ENCODE measurements around the gene CHD2.
"Not testable (repeated sequence)": the region's sequence is repeated elsewhere in the genome, so short reads cannot be mapped to it uniquely, and the experiment has no call there.

CHD2 gene

GRCh38 chr15:93052090-93052879, 152.2 kb downstream of the CHD2 start:
- no peak for FAIRE-seq

- no peak for FAIRE-seq
Observed at GRCh38 chr15:93055211-93055610, 155.1 kb downstream of the CHD2 start.

- no peak for FAIRE-seq
Observed at GRCh38 chr15:93056836-93057235, 156.7 kb downstream of the CHD2 start.

- FAIRE-seq, result no peak
Observed at GRCh38 chr15:93057618-93058017, 157.5 kb downstream of the CHD2 start.

DNA sequence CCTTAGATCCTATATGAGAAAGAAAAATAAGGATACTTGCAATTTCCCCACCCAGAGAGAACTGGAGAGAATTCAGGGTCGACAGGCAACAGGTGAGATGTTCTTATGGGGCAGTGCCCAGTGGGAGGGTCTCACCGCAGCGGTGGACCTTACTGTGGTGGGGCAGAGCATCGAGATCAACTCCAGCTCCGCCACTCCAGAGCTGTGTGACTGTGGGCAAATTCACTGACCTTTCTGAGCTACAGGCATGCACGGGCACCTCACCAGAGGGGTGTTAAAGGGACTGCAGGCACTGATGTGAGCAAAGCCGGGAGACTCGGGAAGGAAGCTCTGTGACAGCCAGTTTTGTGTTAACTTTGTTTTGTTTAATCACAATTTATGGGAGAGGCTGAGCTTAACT, 158.0 kb downstream of the CHD2 start:
- no peak for FAIRE-seq

GRCh38 chr15:93058904-93059427, 158.8 kb downstream of the CHD2 start:
- FAIRE-seq, result no peak

DNA sequence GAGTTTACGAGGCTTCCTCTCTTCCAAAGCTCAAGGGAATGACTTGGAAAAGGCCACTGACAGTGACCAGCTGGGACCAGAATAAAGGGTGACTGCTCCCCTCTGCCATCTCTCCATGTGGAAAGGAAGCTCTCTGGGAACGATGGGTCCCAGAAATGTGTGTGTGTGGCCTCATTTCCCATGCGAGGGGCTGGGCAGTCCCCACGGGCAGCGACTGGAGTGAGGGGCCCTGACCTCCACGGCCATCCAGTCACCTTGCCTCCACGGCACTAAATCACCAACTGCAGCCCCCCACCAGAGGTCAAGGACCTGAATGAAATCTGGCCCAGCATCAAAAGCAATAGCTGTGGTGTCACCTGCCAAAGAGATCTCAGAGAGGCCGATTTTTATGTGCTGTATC, 159.3 kb downstream of the CHD2 start:
- FAIRE-seq, result no peak

GRCh38 chr15:93060336-93061248, 160.5 kb downstream of the CHD2 start:
- FAIRE-seq, result no peak

GRCh38 chr15:93062628-93063261, 162.6 kb downstream of the CHD2 start:
- not testable (repeated sequence) for FAIRE-seq

- FAIRE-seq, result no peak
Observed at GRCh38 chr15:93063262-93063671, 163.1 kb downstream of the CHD2 start.

DNA sequence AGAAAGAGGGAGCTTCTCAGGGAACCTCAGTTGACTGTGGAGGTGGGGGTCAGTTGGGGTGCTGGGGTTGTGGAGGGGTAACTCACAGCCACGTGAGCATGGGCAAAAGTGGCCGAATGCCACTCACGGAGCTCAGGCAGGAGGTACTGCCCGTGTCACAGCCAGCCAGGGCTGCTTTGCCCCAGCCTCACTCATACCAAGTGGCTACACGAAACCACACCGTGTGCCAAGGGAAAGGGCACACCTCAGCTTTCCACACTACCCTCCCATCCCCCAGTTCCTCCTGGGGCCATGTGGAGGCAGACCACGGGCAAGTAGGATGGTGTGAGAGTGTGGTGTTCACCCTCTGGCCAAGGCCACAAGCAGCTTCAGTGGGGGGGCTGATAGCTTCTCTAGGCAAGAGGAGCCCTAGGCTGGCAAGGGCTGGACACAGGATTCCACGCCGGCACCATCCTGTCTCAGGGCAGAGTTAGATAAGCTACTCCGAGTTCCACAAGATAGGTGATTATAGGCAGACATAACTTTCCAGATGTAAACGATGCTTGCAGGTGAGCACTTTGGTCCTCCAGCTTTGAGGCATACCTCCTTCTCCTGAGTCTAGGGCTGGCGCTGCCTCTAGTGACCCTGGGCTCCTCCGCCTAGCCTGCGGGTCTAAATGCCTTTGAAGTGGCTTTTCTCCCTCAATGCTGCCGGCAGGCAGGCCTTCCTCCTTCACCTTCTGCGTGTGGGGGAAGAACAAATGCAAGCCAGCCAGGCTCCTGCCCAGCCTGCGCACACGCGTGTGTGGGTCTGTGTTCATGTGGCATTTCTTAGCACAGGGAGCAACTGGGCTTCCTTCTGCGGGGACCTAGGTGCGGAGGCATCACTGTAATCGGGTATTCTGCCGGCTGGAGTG, 163.9 kb downstream of the CHD2 start:
- FAIRE-seq, result no peak

DNA sequence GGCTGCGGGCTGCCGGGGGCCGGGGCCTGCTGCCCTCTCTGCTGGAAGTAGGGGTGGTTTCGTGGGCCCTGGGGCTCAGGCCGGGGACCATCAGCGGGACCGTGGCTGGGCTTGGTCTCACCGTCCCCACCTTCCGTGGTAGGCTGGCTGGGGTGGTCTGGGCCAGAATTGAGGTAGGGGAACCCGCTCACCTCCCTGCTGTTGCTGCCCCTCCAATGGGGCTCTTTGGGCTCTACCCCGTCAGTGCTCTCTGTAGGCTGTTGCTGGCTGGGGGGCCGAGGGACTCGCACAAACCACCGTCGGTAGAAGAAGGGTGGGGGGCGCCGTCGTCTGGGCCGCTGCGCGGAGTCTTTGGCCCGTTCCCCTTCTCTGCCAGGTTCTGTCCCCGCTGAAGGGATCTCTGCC, 165.5 kb downstream of the CHD2 start:
- FAIRE-seq, result no peak

DNA sequence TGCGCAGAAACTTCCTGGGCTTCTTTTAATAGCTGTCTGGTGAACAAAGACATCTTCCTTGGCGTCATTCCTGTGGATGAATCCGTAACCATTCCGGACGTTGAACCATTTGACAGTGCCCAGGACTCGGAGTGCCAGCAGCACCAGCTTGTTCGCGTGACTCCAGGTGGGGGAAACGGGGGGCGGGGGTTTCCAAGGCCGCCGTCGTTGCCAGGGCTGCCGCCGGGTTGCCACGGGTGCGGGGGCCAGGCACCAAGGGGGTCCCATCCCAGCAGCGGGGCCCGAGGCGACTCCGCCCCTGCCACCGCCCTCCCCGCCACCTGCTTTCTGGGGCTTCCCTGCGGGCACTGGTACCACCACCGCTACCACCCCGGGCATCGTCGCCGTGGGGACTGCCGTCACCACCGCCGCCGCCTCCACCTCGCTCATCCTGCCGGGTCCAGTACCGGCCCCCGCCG, 166.1 kb downstream of the CHD2 start:
- no peak for FAIRE-seq

DNA sequence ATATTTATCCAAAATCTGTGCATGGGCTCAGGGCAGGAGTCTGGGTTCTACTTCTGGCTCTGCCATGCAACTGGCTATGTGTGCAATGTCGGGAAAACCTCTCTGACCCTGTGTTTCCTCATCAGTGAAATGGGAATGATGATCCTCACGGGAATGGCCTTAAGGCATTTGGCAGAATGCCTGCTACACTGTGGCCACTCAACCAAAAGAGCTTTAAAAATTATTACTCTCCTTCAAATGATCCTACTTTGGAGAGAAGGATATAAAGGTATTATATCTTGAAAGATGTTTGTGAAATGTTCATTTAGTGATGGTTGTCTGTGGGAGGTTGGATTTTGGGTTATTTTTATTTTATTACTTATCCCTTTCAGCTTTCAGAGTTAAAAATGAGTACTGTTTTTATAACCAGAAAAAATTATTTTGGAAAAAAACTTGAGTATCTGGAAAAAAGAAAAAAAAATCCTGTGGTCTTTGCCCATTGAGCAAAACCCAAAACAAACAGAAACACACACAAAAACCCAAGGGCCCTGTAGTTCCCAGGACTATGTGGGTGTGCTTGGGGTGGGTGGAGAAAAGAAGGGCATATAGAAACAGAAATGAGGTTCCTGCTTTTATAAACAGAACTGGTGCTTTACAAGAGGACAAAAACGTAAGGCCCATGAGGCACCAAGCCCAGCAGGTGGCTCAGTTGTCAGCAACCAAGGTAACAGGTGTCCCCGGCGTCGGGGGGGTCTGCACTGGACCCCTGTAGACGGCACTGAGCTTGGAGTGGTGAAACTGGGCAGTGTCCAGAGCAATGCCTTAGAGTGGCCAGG, 166.9 kb downstream of the CHD2 start:
- FAIRE-seq, result no peak

DNA sequence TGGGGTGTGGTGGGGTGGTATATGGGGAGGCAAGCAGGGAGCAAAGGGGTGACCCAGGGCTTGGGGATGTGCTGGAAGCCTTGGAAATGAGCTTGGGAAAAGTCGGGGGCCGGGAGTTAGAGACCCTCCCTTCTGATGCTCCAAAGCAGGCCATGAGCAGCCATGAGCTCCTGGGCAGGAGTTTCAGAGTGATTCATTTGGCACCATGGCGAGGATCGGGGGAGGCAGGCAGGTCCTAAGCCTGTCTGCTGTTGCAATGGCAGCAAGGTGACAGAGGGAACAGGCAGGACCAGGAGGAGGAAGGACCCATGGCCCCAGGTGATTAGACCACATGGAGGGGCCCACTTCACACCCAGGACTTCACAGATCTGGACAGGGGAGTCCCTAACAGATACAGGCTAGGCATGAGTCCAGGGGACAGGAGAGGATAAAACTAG, 167.5 kb downstream of the CHD2 start:
- FAIRE-seq, result no peak

DNA sequence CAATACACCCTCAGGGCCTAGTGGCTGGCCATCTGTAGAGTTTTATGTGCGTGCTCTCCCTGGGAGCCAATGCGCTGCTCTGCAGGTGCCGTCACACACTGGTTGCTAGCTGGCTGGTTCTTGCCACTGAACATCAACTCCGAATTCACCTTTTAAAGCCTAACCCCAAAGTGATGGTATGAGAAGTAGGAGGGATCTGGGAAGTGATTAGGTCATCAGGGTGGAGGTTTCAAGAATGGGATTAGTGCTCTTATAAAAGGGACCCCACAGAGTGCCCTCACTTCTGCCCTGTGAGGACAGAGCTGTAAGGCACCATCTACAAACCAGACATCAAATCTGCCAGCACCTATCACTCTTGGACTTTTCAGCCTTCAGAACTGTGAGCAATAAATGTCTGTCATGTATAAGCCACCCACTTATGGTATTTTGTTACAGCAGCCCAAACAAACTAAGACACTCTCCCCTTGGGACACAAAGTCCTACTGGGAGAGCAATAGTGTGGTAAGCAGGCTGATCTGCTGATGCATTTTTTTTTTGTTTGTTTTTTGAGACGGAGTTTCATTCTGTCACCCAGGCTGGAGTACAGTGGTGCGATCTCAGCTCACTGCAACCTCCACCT, 168.6 kb downstream of the CHD2 start:
- FAIRE-seq, result no peak

DNA sequence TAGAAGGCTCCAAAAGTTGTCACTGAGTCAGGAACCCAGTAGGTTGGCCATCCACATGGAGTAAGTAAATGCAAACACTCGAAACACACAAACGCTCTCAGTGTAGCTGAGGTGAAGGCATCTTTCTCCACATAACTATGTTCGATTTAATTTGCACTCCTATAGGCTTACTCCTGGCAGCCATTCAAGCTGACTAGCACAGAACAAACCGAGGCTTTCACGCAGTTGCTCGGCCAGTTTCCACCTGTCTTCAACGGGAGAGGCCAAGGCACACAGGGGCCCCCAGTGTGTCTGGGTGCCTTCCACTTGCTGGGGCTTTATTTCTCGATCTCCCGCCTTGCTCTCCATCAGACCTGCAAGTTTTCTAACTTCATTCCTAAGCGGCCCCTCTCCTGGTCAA, 170.0 kb downstream of the CHD2 start:
- no peak for FAIRE-seq

GRCh38 chr15:93070551-93071296, 170.6 kb downstream of the CHD2 start:
- no peak for FAIRE-seq

- FAIRE-seq, result no peak
Observed at GRCh38 chr15:93071469-93071936, 171.4 kb downstream of the CHD2 start.

DNA sequence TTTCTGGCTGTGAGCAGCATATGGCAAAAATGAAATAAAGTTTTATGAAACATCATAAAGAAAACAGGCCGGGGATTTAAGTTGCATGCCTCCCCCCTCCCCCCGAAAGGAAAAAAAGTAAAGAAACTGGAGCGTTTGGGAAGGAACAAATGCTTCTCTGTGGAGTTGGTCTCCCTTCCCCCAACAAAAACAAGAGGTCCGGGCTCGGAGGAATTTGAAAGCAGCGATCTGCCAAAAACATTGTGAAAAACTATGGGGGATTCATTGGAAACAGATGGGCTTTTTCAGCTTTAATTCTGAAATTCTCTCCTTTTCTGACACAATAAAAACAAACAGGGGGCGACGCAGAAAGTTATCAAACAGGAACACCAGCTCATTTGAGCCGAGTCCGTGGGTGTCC, 171.9 kb downstream of the CHD2 start:
- FAIRE-seq, result no peak

All from islet of Langerhans (tissue), 1 donor.